AG09309 (cell line): ENCODE results near the gene PTPRN2.

Experiments
- DNase-seq: peaks from one replicate; pipeline ENCODE4 v3.0.0-alpha.2; 2010; ENCODE audit warnings: low read depth
- H3K4me3 ChIP-seq: 2 replicates; pipeline ENCODE4 v1.5.1; 2011; ENCODE audit warnings: mild to moderate bottlenecking, low read depth, low read length, moderate library complexity; ENCODE audit not compliant: control insufficient read depth
- TF ChIP-seq, protein P1 (sequence below): IDR thresholded peaks from 2 replicates; pipeline ENCODE4 v1.5.1; 2011; ENCODE audit warnings: mild to moderate bottlenecking, low read depth, low read length, inconsistent platforms; ENCODE audit not compliant: insufficient read depth, control insufficient read depth; ENCODE audit errors: missing control alignments

Gene PTPRN2

DNA sequence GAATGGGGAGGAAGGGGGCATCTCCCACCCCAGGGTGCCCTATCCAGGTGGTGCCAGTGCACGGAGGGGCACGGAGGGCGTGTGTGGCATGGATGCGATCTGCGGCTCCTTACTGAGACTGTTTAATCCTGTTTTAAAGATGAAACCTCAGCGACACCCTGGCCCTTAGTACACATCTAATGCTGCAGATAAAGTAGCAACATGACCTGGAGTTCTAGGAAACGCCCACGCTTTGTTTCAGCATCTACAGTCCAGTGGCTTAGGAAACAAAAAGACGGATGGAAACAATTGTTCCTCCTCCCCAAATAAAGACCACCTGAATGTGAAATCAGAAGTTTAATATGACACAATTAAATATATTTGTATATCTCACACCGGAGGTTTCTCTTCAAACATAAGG, 1048.9 kb downstream of the PTPRN2 start:
- H3K4me3 ChIP-seq = no peak overlapping the region
- TF ChIP-seq, protein P1, sequence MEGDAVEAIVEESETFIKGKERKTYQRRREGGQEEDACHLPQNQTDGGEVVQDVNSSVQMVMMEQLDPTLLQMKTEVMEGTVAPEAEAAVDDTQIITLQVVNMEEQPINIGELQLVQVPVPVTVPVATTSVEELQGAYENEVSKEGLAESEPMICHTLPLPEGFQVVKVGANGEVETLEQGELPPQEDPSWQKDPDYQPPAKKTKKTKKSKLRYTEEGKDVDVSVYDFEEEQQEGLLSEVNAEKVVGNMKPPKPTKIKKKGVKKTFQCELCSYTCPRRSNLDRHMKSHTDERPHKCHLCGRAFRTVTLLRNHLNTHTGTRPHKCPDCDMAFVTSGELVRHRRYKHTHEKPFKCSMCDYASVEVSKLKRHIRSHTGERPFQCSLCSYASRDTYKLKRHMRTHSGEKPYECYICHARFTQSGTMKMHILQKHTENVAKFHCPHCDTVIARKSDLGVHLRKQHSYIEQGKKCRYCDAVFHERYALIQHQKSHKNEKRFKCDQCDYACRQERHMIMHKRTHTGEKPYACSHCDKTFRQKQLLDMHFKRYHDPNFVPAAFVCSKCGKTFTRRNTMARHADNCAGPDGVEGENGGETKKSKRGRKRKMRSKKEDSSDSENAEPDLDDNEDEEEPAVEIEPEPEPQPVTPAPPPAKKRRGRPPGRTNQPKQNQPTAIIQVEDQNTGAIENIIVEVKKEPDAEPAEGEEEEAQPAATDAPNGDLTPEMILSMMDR = no peak
- DNase-seq = no peak

DNA sequence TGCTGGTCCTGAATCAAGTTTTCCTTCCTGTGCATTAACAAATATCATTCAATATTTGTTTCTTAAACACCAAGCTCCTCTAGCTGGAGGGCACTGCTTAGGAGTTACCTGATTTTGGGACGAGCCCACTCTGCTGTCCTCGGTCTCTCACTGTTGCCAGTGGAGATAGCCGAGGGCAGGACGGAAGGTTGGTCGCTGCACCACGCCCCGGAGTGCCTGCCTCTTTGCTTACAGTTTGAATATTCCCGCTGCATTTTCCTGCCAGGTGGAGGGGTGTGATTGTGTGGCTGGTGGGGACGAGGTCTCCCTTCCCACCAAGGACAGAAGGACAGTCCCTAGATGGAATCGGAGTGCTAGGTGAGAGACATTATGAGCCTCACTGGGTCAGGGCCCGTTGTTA, 1049.3 kb downstream of the PTPRN2 start:
- DNase-seq = no peak
- TF ChIP-seq, protein P1 = no peak
- no peak overlapping the region for H3K4me3 ChIP-seq

DNA sequence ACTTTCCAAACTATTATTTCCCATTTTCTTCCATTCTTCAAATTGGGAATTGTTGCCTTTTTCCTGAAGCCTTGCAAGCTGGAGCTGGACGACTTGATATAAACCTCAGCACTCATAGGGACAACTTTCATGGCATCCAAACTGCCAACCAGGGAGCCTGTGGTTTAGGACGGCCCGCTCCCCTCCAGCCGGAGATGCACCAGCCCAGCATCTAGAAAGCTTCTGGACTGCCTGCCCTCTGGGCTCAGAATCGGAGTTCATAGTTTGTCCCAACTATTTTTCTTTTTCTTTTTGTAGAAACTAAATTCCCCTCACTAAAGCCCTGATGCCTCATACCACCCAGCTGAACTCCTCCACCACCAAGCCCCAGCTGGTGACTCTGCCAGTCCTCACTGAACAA, 1050.6 kb downstream of the PTPRN2 start:
- TF ChIP-seq, protein P1 = no peak
- H3K4me3 ChIP-seq = no peak overlapping the region
- no peak for DNase-seq

DNA sequence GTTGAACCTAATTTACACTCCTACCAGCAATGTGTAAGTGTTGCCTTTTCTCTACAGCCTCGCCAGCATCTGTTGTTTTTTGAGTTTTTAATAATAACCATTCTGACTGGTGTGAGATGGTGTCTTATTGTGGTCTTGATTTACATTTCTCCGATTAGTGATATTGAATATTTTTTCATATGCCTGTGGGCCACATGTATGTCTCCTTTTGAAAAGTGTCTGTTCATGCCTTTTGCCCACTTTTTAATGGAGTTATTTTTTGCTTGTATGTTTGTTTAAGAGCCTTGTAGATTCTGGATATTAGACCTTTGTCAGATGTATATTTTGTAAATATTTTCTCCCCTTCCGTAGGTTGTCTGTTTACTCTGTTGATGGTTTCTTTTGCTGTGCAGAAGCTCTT, 1055.6 kb downstream of the PTPRN2 start:
- no peak for DNase-seq
- no peak overlapping the region for H3K4me3 ChIP-seq
- TF ChIP-seq, protein P1 = no peak

DNA sequence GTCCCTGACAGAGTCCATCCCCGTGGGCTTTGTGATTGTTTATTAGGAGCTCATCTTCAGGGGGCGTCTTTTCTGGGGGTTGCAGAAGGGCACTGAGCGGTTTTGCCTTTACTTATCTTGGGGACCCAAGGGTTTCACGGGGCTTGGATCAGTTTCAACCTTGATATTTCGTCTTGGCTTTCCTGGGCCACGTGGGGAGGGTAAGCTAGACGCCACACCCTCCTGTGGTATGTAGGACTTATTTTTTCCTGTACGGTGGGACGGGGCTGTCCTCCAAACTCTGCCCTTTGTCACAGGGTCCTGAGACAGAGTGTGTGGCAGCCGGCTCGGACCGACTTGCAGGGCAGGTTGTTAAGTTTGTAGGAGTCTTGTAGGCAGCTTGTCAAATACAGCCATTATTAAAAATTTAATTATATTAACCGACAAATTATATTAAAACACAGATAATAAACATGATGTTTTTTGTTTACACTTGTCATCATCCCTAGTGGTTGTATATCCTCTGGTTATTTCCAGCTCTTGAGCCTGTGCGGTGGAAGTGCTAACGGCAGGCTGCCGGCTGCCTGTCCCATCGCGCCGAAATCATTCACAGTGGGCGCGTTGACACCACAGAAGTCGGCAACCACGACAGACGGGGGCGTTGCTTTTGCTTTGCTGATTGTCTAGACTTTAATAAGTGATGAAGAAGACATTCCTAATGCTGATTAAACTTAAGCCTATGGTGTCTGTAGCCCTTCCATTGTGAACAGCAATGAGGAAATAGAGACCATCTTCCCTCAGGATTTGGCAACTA, 1057.7 kb downstream of the PTPRN2 start:
- TF ChIP-seq, protein P1 = no peak
- no peak overlapping the region for H3K4me3 ChIP-seq
- DNase-seq = no peak

DNA sequence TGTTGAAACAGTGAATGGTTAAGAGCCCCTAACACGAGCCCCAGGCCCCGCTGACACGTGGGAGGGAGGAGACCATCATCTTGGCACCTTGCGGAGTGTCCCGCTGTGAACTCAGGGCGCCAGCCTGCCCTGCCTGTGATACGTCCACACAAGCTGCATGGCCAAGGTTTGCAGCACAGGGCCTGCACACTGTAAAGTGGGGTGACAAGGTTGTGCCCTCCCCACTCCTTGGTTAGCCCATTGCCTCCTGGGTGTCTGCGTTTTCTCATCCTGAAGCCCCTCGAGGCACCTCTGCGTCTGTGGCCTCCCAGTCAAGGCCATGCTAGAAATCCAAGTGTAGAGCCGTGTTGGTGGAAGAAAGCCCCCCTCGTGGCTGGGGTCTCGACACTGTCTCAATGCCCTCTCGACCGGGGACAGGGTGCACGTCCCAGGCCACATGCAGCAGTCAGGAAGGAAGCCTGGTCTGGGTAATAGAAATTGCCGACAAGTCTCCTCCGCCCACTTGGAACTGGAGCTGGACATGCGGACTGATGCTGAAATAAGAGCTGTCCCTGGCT, 1058.8 kb downstream of the PTPRN2 start:
- TF ChIP-seq, protein P1 = no peak

DNA sequence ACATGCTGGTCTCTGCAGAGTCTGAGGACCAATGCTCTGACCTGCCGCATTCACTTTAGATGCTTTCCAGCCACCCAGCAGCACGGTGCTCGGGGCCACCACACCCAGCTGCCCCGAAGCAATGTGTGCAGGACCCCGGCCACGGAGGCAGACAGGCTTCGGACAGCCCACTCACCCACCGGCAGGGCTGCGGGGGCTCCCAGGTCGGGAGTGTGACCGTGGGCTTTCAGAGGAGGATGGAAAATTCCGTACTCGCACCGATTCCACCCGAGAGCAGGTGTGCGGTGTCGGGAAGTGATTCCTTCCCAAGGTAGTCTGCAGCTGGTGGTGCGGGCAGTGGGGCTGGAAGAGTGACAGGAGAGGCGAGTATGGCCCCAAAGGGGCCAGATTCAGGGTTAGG, 1059.9 kb downstream of the PTPRN2 start:
- TF ChIP-seq, protein P1 = no peak
- H3K4me3 ChIP-seq = no peak overlapping the region
- DNase-seq = no peak

More for the DNA sequence above, 1058.8 kb downstream of the PTPRN2 start:
- no peak overlapping the region for H3K4me3 ChIP-seq
- no peak for DNase-seq
